Measurements from ENCODE around the gene LCN15.
A peak's percentile ranks its signal among the peaks of the same experiment; 100 is the strongest.

Gene LCN15

DNA sequence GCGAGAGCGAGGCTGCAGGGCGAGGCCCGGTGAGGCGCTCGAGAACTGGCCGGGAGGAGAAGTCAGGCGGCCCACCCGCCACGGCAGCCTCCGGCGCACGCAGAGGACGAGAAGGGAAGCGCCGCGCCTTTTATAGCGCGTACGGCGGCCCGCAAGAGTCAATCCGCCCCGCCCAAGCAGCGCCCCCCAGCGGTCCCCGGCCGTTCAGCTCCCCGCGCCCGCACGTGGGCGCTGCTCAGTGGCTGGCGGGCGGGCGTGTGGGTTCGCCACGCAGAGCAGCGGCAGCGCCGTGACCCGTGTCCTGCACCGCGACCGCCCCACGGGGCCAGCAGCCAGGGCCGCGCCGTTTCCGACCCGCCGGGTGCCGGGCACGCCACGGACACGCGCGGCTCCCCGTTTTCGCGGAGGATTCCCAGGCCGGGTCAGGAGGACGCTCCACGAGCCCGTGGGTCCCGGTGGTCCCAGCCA is 36.2 kb downstream of the LCN15 start:
- peak overlapping the region; percentile 55 to 97 (median 83) for H3K4me3 ChIP-seq
- peak overlapping the region; percentile 56 to 97 (median 86) for H3K27ac ChIP-seq

DNA sequence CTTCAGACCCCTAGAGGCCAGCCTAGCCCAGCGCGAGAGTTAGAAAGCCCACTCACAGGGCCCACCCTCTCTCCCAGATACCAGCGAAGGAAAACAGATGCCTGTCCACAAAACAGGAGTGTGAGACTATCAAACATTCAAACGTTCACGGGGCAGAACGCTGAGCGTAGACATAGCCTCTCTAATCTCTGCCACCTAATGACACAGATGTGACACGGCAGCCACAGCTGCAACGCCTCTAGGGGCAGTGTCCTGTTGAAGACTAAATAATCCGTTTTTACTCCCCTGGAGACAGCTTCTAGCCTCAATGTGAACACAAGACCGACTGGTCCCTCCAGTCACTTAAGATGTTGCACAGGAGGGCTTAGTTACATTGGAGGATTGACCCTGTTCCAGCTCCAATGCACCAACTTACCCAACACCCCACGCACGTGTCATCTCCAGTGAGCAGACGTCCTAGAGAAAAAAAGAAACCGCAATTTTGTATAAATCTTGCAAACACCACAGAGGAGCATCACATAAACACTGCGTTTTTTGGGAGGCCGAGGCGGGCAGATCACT is 37.6 kb downstream of the LCN15 start:
- H3K4me3 ChIP-seq: peak overlapping the region; percentile 55 to 97 (median 83)
- H3K27ac ChIP-seq: peak overlapping the region in 11 of 21 experiments; percentile 17 to 97 (median 86)

DNA sequence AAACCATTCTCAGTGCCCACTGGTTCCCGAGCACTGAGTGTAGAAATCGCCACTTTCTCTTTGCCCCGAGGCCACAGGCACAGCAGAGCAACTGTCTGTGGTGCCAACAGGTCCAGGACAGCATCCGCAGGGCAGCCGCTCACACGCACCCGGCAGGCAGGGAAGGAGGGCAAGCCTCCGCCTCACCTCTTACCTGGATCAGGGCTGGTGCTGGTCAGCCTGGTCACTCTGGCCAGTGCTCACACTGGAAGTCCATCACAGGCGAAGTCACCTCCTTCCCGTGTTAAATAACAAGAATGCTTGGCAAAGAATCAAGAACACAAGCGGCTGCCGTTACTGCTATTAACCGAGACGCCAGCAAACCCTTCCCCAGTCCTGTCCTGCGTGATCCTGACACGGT is 38.2 kb downstream of the LCN15 start:
- peak overlapping the region in 10 of 21 experiments; percentile 9 to 97 (median 56) for H3K27ac ChIP-seq
- peak overlapping the region; percentile 55 to 97 (median 83) for H3K4me3 ChIP-seq

DNA sequence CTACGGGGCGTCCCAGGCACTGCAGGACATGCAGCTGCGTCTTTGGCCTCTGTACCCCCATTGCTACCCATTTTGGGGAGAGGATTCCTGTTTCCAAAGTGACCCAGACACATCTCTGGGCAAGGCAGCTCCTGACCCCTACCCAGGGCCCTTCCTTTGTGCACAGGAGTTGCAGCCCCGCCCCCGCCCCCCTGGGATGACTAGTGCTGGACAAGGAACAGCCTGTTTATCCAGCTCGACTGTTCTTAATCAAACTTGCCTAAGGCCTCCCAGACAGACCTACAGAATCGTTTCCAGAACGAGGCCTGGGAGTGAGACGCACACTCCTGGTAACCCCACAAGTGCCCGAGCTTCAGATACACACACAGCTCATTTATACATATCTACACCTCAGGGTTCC is 38.7 kb downstream of the LCN15 start:
- H3K27ac ChIP-seq: peak overlapping the region in 5 of 21 experiments; percentile 18 to 97 (median 59)
- H3K4me3 ChIP-seq: peak overlapping the region in 6 of 7 experiments; percentile 55 to 91 (median 82)

DNA sequence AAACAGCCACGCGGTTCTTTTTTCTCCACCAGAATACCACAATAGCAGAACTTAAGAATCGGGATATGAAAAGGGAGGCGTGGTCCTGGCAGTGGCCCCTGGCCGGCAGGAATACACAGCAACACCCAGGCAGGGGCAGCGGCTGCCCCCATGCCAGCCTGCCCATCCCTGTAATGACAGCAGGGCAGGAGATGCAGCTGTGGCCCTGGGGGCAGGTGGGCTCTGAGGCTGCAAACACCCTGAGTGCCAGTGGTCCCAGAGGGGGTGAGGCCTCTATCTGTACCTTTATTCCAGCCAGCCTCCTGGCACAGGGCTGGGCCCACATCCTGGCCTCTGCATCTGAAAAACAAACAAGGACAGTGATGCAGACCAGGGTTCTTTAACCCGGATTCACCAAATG is 39.5 kb downstream of the LCN15 start:
- H3K27ac ChIP-seq: no peak overlapping the region
- no peak overlapping the region for H3K4me3 ChIP-seq

DNA sequence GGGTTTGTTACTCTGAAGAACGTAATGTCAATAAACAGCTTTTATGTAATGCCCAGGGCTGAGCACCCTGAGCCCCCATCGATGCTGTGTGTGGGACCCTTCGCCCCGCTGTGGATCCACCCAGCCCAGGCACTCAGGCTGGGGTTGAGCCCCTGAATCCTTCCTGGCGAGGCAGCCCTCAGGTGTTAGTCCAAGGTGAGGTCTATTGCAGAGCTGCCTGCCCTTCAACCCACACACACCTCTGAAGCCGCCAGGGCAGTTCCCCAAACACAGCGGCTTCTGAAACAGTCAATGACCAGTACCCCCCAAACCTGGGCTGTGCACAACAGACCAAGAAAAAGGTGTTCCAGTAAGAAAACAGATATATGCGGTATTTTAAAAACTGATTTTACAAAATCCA is 40.3 kb downstream of the LCN15 start:
- H3K27ac ChIP-seq: no peak overlapping the region
- no peak overlapping the region for H3K4me3 ChIP-seq

DNA sequence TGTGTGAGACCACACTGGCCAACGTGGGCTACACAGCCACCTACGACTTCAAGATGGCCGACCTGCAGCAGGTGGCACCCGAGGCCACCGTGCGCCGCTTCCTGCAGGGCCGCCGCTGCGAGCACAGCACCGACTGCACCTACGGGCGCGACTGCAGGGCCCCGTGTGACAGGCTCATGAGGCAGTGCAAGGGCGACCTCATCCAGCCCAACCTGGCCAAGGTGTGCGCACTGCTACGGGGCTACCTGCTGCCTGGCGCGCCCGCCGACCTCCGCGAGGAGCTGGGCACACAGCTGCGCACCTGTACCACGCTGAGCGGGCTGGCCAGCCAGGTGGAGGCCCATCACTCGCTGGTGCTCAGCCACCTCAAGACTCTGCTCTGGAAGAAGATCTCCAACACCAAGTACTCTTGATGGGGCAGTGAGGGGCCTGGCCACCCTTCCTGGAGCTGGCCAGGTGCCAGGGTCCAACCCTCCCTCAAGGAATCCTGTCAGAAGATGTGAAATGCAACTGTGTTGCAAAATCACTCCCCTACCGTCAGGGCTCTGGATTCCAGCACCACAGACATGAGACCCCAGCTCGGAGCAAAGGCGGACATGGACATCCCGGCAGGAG is 40.8 kb downstream of the LCN15 start:
- Histone ChIP-seq H3K4me3 (no peak overlapping the region), H3K27ac (no peak overlapping the region)

DNA sequence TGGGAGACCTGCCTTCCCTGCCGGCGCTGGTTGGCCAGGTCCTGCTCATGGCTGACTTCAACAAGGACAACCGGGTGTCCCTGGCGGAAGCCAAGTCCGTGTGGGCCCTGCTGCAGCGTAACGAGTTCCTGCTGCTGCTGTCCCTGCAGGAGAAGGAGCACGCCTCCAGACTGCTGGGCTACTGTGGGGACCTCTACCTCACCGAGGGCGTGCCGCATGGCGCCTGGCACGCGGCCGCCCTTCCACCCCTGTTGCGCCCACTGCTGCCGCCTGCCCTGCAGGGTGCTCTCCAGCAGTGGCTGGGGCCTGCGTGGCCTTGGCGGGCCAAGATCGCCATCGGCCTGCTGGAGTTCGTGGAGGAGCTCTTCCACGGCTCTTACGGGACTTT is 41.4 kb downstream of the LCN15 start:
- Histone ChIP-seq H3K4me3 (no peak overlapping the region), H3K27ac (no peak overlapping the region)

DNA sequence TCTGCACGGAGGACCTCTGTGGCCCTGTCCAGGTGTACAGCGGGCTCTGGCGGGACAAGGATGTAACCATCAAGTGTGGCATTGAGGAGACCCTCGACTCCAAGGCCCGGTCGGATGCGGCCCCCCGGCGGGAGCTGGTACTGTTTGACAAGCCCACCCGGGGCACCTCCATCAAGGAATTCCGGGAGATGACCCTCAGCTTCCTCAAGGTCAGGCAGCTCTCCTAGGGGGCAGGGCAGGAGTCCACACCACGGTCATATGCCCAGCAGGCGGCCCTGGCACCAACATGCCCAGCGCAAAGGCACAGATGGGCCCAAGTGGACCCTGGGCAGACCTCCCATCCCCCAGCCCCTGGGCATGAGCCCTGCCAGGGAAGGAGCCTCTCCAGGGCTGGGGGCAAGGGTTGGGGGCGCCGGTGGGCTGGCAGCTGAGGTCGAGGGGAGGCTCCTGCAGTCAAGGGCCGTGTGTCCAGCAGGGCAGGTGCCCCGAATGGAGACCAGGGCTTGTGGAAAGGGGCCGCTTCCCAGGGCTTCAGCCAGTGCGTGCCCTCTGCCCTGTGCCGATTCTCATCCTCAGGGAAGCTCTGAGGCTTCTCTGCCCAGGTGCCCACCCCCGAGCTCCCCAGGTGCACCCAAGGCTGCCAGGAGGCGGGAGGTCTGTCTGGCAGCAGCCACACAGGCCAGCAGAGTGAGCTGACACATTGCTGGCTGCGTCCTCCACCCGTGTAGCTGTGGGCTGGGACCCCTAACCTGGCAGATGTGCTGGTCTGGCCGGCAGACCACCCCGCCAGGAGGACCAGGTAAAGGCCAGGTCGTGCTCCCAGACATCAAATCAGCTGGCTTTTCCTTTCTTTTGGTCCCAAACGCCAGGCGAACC is 42.0 kb downstream of the LCN15 start:
- no peak overlapping the region for H3K4me3 ChIP-seq
- no peak overlapping the region for H3K27ac ChIP-seq

DNA sequence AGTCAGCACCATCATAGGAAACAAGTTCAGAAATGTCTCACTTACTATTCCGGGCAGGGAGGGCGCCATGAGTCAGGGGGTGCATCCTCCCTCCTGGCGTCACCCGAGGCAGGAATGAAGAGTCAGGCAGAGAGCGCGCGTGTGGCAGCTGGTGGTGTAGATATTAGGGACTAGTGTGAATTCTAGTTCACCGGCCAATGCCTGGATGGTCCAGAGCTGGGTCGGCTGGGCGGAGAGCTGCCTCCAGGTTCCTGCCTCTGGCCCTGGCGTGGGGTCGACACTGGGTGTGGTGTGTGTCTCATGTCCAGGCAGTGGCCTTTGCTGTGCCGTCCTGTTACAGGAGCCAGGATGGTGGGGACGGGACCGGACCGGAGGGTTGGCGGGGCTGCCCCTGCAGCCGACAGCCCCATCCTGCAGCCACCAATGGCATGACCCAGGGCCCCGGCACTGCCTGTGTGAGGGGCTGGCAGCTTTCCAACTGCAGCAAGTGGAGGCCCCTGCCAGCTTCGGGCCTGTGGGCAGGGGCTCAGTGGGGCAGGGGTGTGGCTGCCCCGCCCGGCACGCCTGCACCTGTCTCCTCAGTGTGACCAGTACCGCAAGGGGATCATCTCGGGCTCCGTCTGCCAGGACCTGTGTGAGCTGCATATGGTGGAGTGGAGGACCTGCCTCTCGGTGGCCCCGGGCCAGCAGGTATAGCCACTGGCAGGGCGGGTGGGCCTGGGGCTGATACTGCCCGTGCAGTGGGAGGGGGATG is 42.8 kb downstream of the LCN15 start:
- Histone ChIP-seq H3K27ac (peak overlapping the region in 2 of 21 experiments; percentile 6 to 25), H3K4me3 (no peak overlapping the region)

DNA sequence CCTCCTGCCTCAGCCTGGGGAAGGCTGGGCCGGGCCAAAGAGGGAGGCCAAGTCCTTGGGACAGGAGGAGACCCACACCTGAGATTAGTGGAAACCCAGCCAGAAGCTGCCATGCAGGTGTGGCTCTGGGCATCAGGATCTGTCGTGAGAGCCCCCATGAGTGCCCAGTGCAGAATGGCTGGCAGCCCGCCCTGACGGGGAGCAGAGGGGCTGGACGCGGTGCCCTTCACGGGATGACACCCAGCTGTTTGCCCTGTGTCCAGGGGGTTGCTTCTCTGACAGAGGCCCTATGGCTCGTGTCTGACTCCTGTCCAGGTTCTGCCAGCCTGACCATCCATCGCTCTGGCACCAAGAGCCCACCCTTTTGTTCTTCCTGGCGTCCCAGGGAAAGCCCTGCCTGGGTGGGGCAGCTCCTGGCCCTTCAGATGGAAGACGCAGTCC is 43.4 kb downstream of the LCN15 start:
- Histone ChIP-seq H3K4me3 (no peak overlapping the region), H3K27ac (peak overlapping the region in 9 of 21 experiments; percentile 6 to 62 (median 34))

DNA sequence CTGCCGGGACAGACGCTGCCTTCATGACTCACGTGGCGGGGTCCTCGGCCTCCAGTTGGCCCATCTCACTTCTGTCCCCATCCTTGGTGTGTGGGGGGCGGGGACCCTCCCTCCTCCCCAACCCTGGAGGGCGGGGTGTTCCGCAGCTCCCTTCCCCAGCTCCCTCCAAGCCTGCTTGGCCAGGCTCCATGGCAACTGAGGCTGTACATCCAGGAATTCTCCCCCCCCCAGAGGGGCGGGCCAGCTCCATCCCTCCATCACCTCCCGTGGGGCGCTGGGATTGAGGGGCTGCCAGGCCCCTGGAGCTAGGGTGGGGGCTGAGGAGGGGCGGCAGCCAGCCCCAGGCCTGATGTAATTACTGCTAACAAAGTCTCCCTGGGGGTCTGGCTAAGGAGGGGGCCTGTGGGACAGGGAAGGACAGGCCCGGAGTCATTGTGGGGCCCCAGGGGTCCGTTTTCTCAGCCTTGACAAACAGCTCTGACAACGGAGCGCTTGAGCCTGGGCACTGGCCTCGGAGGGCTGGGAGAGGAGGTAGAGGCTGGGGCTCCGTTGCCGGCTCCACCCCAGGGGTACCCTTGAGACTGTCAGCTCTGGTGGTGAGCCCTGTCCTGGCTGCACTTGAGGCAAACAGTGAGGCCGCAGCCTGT is 43.9 kb downstream of the LCN15 start:
- no peak overlapping the region for H3K4me3 ChIP-seq
- peak overlapping the region in 10 of 21 experiments; percentile 6 to 62 (median 36) for H3K27ac ChIP-seq

DNA sequence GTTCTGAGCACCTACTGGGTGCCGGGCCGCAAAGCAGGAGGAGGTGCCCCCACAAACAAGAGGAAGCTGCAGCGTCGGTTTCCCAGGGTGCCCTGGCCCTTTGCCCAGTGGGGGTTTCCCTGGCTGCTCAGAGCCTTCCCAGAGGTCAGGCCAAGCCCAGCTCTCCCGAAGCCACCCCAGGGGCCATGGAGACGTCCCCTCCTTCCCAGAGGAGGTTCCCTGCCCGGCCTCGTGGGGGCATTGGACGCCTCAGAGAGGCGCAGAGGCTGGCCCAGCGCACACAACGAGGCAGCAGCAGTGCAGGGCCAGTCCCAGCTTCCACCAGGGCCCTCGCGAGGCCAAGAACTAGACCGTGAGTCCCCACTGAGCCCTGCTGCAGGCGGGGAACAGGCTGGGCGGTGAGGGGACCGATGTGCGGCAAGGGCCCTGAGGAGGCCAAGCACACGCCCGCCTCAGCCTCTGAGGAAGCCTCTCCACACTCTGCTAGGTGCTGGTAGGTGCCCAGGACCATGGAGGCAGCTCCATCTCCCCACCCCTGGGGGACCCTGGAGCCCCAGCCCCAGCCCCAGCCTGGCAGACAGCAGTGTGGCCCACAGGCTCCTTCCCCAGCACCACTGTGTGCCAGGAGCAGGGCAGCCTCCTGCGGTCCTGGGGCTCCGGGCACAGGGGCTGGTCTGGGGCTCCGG is 45.0 kb downstream of the LCN15 start:
- peak overlapping the region in 3 of 21 experiments; percentile 10 to 47 (median 29) for H3K27ac ChIP-seq
- H3K4me3 ChIP-seq: no peak overlapping the region

DNA sequence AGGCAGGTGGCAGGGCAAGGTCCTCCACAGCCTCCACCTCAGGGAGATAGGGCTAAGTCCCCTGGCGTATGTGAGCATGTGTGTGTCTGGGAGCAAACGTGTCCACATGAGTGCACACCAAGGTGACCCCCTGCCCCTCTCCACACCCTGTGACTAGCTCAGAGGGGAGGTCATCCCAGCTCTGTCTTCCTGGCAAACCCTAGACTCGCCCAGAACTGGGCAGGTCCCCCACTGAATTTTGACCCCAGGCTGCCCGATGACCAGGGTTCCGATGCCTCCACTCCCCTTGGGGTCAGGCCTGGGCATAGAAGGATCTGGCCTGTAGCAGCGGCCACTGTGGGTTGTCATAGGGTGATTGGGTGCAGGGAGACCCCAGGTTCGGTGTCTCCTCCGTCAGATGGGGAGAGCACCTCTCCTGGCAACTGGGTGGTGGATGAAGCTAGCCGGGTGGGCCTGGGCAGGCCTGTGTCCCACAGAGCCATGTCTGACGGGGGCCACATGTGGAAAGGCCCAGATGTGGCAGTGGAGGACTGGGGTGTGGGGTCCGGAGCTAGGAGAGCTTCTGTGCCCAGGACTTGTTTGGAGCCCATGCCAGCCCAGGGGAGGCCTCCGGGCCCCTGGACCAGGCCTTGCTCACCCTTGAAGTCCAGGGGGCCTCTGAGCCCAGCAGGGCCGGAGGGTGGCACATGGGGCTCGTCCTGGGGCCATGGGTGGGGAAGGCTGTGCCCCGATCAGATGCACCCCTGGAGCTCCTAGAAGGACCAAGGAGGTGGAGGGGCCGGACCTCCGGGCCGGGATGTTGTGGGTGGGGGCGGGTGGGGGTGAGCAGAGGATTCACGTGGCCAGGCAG is 45.7 kb downstream of the LCN15 start:
- Histone ChIP-seq H3K27ac (peak overlapping the region in 2 of 21 experiments; percentile 1 to 29), H3K4me3 (no peak overlapping the region)

DNA sequence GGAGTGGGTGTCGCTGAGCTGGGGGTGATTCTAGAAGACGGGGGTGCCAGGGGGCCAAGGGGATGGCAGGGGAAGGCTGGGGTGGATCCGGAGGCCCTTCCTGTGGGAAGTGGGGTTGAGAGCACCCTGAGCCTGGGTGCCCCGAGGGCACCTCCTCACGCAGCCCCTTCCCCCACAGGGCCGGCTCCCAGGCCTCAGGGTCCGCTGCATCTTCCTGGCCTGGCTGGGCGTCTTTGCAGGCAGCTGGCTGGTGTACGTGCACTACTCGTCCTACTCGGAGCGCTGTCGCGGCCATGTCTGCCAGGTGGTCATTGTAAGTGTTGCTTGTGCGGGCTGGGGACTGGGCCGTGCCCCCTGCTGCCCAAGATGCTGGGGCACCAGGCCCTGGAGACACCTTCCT is 46.9 kb downstream of the LCN15 start:
- no peak overlapping the region for H3K27ac ChIP-seq
- H3K4me3 ChIP-seq: no peak overlapping the region

DNA sequence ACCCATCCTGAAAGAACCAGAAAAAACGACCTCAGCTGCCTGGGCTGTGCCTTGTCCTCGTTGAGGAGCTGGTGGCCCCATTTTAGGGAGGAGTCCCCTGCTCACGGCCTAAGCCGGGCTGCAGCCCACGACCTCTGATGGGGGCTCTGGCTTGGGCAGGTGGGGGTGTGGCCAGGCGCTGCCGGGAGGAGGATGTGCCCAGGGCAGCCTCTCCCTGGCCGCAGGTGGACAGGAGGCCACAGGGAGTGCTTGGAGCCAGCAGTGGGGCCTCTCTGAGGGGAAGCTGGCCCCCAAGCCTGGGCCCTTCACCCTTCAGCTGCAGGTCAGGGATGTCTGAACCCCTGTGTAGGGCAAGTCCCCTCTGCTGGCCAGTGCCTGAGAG is 49.4 kb downstream of the LCN15 start:
- Histone ChIP-seq H3K27ac (peak overlapping the region in 9 of 21 experiments; percentile 8 to 84 (median 43)), H3K4me3 (no peak overlapping the region)

DNA sequence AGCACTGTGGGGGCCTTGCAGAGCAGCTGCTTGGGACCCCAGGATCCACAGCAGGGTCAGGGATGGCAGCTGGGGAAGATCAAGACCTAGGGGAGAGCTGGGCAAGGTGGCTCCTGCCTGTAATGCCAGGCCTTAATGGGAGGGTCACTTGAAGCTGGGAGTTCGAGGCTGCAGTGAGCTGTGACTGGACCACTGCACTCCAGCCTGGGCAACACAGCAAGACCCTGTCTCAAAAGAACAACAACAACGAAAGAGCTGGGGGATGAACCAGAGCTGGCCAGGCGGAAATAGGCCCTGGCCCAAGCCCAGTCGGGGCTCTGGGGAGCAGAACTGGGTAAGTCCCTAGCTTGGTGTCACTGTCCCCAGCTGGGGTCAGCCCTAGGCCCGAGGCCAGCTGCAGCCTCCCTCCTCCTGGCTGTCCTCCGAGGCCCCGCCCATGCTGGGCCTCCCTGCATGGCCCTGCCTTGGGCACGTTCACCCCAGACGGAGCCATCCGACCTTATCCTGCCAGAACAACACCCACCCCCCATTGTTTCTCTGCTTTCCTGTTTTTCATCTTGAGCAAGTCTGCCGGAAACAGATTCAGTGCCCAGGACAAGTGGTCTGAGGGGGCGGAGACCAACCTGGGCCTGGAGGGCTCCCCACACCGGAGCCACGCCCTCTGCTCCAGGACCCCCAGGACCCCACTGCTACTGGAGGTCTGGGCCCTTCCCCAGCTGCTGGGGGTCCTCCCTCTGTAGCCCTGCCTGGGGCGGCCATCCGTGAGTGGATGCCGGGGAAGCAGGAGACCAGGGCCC is 50.0 kb downstream of the LCN15 start:
- Histone ChIP-seq H3K27ac (peak overlapping the region in 11 of 21 experiments; percentile 12 to 84 (median 43)), H3K4me3 (no peak overlapping the region)

Measured in skin epidermis (tissue), 12 donors.